Endometrium (tissue), 2 donors: Measurements from ENCODE around the gene ITGA11.

Experiments used
- FAIRE-seq: peaks from 2 replicates; lab custom pipeline; 2012; peaks lifted over from hg19 to GRCh38; lab: Jason Lieb, UNC
- donor health status: control.
- donor health status: control.

ITGA11 gene

DNA sequence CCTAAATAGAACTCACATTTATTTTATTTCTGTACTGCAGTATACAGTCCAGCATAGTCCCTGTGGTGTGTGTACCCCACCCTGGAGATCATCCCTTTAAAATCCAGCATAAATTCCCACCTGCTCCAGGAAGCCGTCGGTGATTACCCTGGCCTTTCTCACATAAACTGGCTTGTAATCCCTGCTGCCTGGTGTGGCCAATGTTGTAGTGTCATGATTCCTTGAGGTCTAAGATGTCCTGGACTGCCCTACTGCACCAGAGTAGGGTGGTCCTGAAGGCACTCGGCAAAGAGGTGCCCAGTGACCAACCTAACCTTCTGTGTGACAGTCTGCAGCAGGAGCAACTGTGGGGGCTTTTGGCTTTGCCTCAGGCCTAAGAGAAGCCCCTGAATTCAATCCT, 58.9 kb downstream of the ITGA11 start:
- FAIRE-seq, result no peak

DNA sequence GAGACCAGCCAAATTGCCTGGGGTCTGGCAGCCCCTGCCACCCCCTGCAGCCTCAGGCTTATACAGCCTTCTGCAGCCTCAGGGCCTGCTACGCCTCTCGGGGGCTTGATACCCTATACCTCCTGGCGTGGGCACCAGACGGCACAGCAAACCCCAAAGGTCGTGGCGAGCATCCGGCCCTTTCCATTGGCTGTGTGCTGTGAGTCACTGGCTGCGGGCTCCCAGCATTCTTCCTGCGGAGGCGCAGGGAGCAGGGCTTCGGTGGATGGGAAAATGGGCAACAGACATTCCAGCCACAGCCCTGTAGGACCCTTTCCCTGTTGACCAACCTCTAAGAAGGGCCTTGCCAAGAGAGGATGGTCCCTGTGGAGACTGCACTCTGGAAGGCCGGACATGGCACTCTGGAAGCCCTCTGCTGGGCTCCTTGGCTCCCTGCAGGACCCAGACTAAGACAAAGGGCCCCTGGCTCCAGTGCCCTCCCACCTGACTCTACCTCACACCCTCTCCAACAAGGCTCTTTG, 59.6 kb downstream of the ITGA11 start:
- FAIRE-seq, result no peak

DNA sequence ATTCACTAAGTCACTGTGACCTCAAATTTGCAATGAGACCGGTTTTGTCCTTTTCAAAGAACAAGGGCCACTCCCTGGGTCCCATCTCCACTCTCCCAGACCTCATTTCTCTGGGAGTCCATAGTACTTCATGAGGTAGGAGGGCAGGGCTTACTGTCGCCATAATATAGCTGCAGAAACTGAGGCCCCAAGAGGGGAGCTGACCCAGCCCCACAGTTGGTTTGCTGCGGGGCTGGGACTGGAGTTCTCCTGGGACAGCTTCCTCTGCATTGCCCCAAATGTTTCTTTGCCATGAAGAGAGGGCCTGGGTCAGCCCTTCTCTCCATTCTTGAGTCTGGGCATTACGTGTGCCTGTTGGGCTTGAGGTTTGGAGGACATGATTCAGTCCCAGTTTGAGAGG, 60.1 kb downstream of the ITGA11 start:
- FAIRE-seq, result no peak

DNA sequence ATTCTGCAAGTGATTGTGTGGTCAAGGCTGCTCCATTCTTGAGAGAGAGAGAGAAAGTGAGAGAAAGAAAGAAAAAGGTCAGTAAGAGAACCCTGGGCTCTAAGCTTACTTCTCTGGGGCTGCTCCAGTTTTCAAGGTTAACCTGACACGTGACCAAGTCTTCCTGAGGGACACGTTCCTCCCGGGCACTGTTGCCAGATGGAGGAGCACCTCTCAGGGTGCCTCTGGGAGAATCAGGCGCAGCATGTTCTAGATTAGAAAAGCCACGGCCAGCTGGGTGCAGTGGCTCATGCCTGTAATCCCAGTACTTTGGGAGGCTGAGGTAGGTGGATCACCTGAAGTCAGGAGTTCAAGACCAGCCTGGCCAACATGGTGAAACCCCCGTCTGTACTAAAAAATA, 60.8 kb downstream of the ITGA11 start:
- FAIRE-seq, result no peak

DNA sequence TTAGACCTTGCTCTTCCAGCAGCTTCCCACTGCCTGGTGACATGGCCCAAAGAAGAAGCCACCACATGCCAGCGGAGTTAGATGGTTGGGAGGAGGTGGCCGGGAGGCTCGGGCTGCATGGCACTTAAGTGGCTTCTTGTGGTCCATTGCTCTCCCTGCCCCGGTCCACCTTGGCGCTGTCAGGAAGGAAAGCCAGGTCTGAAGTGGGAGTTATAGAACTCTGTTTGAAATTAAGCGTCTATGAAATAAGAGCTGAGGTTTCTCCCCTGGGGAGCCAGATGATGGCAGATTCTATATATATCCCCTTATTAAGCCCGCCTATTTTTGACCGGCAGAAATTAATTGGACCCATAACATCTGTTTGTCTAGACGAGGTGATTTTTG, 61.2 kb downstream of the ITGA11 start:
- no peak for FAIRE-seq

DNA sequence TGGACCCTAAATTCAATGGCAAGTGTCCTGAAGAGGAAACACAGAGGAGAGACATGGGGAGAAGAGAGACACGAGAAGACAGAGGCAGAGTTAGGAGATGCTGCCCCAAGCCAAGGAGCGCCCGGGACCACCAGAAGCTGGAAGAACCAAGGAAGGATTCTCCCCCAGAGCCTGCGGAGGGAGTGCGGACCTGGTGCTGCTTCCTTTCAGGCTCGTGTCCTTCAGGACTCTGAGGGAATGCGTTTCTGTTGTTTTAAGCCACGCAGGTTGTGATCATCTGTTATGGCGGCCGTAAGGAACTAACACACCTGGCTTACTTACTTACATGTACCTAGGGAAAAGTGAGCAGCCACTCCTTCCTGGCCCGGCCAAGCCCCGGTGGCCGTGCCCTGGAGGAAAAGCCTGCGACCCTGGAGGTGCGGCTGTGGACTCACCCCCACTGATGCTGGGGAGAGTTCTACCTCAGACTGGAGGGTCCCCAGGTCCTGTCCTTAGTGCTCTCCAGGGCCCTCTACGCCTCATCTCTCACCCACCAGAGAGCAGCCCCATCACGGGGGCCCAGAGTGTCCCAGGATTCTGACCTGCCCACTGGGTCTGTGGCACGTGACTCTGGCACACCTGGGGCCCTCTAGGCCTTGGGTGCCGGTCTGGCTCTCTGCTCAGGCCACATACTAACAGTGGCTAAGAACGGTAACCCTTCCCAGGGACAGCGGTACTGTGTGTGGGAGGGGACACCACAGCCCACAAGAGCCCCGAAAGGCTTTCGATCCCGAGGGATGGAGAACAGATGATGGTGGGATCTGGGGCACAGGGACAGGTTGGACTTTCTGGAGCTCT, 61.8 kb downstream of the ITGA11 start:
- FAIRE-seq, result no peak

DNA sequence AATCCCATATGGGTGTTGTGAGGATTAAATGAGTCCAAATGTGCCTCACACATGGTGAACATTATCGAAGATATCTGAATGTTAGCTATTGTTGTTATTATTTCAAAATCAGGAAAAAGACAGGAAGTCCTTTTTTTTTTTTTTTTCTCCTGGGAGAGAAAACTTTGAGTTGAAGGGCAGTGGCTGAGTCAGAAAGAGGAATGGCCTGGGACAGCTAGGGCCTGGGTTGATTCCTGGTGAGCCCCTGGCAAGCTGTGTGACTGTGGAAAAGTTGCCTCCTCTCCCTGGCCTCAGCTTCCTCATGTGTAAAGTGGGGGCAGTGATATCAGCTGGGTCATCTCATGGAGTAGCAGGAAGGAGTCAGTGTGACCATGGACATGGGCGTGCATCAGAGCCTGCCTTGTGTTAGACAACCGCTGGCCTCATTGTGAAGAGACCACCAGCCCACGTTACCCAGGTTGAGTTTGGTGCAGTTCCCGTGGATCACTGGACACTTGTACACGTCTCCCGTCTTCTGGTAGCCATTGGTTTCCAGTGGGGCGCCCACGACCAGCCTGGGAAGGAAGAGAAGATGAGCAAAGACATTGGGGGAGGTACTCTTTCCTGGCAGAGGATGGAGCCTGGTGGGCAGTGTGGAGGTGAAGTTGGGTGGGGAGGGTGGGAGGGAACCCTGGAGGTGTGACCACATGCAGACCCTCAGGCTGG, 63.1 kb downstream of the ITGA11 start:
- FAIRE-seq, result no peak

DNA sequence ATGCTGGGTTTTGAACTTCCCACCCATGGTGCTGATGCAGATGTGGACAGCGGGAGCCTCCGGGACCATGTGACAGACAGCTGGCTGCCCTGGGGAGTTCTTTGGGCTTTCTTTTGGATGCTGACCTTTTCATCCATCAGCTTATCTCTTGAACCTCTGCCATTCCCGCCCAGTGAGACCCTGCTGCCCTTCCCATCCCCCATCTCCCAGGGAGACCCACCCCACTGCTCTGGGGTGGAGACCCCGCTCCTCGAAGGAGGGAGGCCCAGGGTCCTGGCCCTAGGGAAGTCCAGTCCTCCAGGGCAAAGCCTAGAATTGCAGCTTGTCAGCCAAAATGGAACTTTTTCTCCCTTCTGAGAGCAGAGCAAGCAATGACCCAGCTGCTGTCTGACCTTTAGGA, 64.0 kb downstream of the ITGA11 start:
- no peak for FAIRE-seq

DNA sequence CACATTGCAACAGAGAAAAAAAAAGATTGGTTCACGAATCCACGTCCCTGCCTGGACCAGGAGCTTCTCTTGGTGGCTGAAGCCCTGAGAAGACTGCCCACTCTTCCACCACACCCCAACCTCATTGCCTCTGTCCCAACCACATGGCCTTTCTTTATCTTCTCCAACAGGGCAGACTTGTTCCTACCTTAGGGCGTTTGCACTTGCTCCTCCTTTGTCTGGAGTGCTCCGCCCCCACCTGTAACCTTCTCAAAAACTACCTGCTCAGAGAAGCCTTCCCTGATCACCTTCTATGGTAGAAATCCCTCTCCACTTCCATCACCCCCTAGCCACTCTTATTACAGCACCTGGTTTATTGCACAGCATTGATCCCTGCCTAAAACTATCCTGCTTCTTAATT, 64.7 kb downstream of the ITGA11 start:
- no peak for FAIRE-seq

DNA sequence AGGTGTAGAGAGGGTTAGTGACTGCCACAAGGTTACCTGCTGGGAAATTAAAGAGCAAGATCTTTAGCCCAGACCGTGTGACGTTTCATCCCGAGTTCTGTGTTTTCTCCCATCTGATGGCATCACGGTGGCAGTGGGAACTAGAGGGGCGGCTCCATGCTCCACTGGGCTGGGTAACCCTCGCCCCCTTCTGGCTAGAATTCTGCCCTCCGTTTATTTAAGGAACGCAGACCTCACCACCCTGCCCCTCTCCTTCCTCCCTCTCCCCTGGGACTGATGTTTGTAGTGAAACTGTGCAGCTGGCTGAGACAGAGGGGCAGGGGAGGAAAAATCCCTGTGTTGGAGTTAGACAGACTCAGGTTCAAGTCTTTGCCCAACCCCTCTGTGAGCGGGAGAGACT, 65.6 kb downstream of the ITGA11 start:
- FAIRE-seq, result no peak

DNA sequence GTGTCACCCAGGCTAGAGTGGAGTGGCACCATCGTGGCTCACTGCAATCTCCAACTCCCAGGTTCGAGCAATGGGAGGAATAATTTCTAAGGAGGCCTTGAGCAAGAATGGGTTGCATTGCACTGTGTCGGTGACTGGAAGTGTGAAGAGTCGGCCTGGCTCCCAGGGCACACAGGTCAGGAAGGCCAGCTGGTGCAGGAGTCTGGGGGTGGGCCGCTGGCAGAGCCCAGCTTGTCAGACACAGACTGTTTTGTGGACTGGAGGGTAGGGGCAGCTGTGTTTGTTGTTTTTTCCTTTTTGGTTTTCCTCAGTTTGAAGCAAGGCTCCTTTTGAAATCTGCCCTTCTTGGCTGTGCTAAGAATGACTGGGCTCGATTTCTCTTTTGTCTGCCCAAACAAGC, 66.2 kb downstream of the ITGA11 start:
- FAIRE-seq, result no peak

DNA sequence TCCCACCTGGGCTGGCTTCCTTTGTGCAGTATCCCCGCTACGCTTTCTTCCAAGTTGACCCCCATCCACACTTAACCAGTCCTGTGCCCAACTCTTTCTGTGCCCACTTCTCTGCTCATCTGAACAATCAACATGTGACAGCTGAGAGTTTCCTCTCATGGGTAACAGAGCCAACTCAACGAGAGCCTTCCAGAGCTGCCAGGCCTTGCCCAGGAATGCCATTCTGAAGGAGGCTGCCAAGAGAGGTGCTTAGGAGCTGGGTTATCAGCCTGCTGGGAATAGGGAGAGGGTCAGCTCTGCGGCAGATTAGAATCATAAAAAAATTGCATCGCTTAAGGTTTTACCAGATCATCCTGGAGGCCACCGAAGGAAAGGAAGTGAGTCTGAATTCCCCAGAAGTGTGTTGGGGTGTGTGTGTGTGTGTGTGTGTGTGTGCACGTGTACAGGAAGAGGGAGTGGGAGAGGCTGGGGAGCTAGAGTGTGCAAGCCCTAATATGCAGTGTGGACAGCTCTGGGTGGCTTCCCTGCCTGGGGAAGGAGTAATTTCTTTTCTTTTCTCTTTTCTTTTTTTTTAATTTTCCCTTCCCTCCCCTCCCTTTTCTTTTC, 66.7 kb downstream of the ITGA11 start:
- FAIRE-seq, result no peak

DNA sequence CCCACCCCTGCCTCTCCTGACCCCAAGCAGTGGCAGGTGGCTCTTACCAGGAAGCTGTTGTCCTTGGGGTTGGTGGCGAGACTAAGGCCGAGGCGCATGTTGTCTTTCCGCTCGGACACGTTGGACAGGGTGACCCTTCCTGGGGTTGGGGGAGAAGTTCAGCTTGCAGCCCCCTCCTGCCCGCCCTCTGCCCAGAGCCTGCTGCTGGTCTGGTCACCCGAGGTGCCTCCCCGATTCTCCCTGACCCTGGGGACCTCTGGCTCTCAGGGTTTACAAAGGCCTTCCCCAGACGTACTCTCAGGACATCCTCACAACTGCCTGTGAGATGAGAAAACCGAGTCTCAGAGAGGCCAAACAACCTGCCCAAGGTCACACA, 67.3 kb downstream of the ITGA11 start:
- no peak for FAIRE-seq

DNA sequence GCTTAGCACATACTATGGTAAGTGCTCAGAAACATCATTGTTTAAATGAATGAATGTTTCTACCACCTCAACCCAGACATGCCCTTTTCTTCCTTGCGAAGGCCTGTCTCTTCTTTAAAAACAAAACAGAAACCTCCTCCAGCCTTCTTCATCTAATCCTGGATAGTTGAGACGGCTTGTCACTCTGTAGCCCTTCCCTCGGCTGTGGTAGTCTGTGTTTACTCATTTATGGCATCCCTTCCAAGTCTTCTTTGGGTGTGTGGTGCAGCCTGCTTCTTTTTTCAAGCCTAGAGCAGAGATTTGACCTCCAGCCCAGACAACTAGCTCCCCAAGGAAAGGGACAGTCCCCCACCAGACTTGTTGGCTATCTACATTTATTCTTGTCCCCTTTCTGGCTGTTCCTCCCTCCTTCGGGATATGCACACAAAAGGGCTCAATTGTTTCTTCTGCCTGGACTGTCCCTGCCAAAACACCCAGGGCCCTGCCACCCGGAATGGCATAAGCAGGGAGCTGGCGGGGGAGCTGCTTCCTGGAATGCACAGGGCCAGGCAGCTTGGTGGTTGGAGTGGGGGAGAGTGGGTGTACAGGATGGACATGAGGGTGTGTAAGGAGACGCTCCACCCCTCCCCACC, 67.8 kb downstream of the ITGA11 start:
- no peak for FAIRE-seq

DNA sequence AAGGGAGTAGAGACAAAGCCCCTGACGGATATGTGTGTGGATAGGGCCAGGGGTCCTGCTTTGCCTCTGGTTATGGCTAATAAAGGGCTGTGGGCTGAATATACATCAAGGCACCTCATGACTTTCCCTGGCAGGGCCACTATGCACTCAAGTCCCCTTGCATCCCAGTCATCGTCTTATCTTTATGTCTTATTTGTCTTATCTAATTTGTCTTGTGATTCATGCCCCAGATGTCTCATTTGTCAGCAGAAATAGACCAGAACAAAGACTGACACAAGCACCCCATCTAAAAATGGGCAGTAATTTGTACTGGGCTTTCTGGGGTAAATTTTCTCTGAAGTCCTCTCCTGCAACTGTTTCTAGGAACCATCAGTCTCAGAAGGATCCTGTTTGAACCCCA, 68.6 kb downstream of the ITGA11 start:
- no peak for FAIRE-seq

DNA sequence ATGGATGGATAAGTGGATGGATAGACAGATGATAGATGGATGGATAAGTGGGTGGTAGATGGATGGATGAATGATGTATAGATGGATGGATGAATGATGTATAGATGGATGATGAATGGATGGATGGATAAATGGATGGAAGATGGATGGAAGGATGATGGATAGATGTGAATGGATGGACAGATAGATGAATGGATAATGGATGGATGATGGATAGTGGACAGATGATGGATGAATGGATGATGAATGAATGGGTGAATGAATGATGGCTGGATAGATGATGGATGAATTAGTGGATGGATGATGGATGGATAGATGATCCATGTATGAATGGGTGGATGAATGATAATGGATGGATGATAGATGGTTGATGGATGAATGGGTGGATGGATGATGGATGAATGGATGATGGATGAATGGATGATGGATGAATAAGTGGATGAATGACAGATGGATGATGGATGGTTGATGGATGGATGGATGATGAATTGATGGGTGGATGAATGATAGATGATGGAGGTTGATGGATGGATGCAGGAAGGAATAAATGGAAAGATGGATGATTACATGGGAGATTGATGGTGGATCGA, 69.3 kb downstream of the ITGA11 start:
- no peak for FAIRE-seq

DNA sequence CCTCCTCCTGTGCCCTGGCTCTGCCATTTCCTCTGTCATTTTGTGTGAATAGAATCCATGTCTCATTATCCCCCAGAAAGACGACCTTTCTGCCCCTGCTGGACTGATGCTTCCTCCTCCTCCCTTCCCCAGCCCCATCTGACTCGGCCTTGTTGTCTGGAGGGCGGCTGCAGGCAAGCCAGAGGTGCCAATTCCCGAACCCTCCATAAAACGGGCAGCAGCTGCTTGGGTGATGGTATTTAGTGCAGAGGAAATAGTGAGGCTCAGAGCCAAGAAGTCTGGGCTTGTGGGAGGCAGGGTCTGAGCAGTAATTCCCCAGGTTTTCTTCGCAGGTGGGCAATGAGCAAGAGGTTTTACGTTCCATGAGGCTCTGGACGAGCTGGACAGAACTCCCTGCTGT, 71.2 kb downstream of the ITGA11 start:
- no peak for FAIRE-seq

DNA sequence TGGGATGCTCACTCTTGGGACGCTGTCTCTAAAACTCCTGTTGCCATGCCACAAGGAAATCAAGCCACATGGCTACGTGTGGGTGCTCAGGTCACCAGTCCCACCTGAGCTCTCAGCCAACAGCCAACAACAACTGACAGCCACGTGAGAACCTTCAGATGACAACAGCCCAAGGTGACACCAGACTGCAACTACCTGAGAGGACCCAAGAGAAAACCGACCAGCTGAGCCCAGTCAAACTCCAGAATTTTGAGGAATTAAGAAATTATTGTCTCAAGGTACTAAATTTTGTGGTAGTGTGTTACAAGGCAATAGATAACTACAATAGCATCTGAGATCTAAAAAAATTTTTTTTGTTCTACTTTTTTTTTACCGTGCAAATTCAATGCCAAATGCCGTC, 75.2 kb downstream of the ITGA11 start:
- FAIRE-seq, result no peak

DNA sequence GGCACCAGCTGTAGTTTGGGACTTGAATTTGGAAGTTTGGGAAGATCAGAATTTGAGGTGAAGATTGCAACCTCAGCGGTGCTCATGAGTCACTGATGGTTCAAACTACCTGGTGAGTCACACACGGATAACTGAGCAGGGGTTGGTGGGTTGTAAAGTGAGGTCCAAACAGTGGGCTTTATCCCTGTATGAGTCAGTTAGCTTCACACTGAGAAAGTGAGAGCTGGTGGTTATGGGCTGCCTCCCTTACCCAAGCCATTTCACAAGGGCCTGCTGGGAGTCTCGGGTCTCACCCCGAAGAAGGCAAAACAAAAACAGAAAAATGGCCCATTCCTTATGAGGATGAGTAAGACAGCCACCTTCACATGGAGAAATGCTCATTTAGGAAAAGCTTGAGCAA, 77.0 kb downstream of the ITGA11 start:
- FAIRE-seq, result no peak

DNA sequence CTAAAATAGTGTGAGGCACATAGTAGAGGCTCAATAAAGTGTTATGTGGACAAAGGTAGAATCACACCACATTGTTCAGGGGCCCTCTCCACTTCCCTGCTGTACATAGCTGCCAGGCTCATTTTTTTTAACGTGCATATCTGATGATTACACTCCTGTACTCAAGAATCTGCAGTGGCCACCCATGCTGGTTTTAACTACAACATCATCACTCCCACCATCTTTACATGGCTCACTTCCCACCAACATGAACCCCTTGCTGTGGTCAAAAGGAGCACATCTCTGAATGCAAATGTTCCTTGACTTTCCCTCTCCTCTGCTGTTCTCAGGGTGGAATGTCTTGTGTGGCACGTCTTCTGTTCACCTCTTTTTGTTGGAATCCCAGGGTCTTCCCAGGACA, 77.7 kb downstream of the ITGA11 start:
- no peak for FAIRE-seq

DNA sequence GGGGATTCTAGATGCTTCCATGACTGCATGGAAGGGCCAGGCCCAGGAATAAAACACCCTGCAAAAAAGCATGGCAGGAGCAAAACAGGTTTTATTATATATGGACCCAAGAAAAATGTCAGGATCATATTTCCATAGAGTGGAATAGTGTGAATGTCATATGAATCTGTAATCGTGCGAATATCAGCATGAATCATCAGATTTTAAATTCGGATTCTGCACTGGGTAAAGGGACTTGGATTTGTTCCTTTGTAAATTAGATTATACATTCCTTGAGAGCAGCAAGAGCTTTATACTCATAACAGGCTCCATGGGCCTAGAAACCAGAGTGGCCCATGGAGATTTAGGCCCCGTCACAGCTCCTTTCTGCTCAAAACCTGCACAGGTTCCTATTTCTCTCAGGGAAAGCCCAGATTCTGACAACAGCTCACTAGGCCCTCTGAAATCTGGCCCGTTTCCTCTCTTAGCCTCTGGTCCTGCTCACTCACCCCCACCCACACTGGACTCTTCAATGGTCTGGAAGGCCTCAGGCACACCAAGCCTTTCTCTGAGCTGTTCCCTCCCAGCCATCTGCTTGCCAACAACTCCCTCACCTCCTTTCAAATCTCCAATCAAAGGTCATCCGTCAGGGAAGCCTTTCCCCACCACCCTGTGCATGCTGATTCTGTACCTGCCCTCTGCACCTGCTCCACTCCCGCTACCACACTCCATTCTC, 78.4 kb downstream of the ITGA11 start:
- FAIRE-seq, result no peak
